Dermis microvascular lymphatic vessel endothelial cell (primary cell): ENCODE results near the gene THRA. TPM values are rescaled to one million over a fixed set of nuclear protein-coding genes. Genes with fewer than 3 reads are reported as not detected.
"Not testable (repeated sequence)": the region's sequence is repeated elsewhere in the genome, so short reads cannot be mapped to it uniquely, and the experiment has no call there.

Experiments
- DNase-seq, 2 donors: peaks; one replicate each; pipeline versions ENCODE4 v3.0.0 to v3.0.0-alpha.2; 2010; ENCODE audit warnings: low read depth in 2 of 2
- total RNA-seq: library from RNA; depleted of rRNA; stranded (reverse); fragments of >200 nt; gene quantifications from 2 replicates; pipeline ENCODE4 v1.2.1, GENCODE V29; 2014

The THRA gene
- total RNA-seq, 1 donor from 2014 or later, result 11.9 TPM

GRCh38 chr17:40112191-40112711 is 49.5 kb downstream of the THRA start:
- DNase-seq, result no peak

- DNase-seq, result no peak
Observed at GRCh38 chr17:40112718-40113109, 49.9 kb downstream of the THRA start.

DNA sequence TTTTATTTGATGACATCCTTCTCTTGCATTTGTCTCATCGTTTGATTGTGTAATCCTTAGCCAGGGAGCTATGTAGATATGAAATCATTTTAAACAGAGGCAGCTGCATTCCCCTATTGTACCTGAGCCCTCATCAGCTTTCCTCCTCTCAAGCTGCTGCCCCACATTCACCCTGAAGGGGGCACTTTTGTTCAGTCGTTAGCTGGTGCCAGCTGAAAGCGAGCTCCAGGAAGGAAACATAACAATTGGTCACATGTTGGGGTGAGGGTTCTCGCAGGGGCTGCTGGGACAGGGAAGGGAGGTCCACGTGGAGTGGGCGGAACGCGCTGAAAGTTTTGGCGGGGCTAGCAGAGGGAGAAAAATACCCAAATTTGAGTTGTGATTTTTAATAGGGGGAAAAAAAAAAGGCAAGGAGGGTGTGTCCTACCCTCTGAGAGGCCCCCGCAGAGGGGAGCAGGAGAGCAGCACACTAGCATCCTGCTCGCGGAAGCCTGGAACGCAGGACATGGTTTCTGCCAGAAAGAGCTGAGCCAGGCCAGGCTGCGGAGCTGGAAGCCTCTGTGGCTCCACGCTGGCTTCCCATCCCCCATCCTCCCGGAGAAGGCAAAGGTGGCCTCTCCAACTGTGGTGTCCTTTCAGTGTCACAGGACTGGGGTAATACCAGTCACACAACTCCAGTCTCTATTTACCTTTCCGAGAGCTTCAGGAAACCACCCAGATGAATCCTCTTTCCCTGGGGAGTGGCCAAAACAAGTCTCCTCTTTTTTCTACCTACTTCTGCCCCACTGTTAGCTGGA is 50.5 kb downstream of the THRA start:
- DNase-seq, result peak; percentile 94 to 97

GRCh38 chr17:40113907-40114245 is 51.1 kb downstream of the THRA start:
- no peak for DNase-seq

GRCh38 chr17:40115101-40115436 is 52.3 kb downstream of the THRA start:
- no peak for DNase-seq

DNA sequence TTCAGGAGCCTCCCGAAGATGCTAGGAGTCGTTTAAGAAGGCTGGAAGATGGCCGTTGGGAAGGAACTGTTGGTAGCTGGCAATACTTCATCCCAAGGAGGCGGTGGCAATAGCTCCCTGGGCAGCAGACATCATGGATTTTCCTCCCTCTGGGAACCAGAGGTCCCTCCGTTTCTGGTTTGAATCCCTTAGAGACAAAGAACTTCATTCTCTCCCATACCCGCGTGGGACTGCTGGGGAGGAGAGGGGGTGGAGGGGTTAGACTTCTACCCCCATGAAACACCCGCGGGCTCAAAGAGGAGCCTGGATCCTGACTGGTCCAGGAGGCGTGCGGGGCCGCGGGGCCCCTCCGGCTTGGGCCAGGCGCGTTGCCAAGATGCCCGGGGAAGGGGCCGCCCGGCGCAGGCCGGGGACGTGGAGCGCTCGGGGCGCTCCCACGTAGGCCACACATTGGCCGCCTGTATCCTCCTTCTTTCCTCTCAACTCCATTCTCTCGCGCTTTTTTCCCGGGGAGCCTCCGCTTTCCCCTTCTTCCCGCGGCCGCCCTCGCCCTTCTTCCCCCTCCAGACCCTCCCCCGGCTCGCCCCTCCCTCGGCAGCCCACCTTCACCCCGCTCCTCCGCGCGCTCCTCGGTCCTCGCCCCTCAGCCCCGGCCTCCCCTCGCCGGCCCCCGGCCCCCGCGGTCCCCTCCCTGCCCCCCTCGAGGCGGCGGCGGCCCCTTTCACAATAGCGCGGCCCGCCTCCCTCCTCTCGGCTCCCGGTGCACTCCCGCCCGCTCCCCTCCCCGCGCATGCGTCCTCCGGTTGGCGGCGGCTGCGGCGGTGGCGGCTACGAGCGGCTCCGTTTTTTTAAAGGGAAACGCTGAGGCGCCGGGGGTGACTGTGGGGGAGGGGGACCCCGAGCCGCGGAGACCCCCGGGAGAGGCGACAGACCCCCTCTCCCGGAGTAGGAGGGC is 58.7 kb downstream of the THRA start, which contains the start of gene MSL1:
TSS of gene MSL1 (plus strand) at position 791 of the 955 bp plus-strand sequence. CDS start 642 bp downstream, outside the sequence.
- DNase-seq, result peak in 1 of 2 donors; percentile 79

GRCh38 chr17:40122136-40122998 is 59.6 kb downstream of the THRA start:
- peak in 1 of 2 donors; percentile 66 for DNase-seq

- DNase-seq, result peak in 1 of 2 donors; percentile 51
Observed at GRCh38 chr17:40122999-40123810, 60.4 kb downstream of the THRA start.

DNA sequence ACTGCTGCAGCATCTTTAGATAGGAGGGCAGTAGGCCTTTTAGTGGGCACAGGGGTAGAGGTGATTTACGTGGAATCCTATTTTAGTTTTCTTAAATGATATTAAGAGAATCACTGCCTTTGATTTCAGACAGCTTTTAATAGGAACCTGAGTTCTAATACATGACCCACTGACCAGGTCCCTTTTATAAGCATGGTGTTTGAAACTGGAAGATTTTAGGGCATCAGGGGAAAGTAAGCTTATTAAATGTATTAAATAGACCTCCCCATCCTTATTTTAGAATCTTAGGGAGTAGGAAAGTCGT is 61.0 kb downstream of the THRA start:
- no peak for DNase-seq

GRCh38 chr17:40124279-40125141 is 61.7 kb downstream of the THRA start:
- no peak for DNase-seq

GRCh38 chr17:40129498-40129897 is 66.7 kb downstream of the THRA start:
- DNase-seq, result no peak

- DNase-seq, result no peak
Observed at GRCh38 chr17:40130352-40131042, 67.7 kb downstream of the THRA start.

DNA sequence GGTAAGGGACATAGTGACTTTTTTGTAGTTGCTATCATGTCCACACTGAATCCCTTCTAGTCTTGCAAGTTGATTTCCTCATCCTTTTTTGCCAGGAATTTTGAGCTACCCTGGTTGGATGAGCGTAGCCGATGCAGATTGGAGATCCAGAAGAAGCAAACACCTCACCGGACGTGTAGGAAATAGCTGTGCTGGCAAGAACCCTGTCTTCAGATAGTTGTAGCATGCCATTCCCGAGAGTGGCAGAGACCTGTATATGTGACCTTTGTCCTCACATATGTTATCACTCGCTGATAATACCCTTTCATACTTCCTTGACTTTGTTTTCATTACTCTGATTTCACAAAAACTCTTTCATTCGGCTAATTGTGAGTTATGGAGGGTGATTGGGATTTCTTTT is 71.4 kb downstream of the THRA start:
- peak in 1 of 2 donors; percentile 38 for DNase-seq

DNA sequence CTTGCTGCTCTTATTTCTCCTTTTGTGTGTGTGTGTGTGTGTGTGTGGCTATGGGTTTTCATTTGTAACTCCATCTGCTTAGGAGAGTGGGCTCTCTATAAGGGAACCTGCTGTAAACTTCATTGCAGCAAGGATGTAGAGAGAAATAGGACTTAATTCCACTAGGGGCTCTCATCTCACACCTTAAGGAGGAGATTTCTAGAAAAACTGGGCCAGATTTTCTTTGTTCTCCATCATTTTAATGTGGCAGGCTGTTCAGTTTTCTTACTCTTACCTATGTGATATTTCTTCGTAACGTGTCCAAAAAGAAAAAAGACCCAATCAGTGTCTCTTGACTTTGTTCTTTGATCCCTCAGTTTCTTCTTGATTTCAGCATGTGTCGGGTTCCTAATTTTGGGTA is 73.1 kb downstream of the THRA start:
- DNase-seq, result no peak

- DNase-seq, result no peak
Observed at GRCh38 chr17:40139566-40140058, 76.8 kb downstream of the THRA start.

GRCh38 chr17:40143166-40143565 is 80.4 kb downstream of the THRA start:
- not testable (repeated sequence) for DNase-seq
